ENCODE data around the gene P4HTM. TPM values are rescaled to one million over a fixed set of nuclear protein-coding genes. Genes with fewer than 3 reads are reported as not detected.
"Not testable (repeated sequence)": the region's sequence is repeated elsewhere in the genome, so short reads cannot be mapped to it uniquely, and the experiment has no call there.

Gene P4HTM
- total RNA-seq, 1 donor from 2014 or later: 25.5 TPM

GRCh38 chr3:49005303-49005680, 15.3 kb downstream of the P4HTM start:
- DNase-seq (ENCODE audit: missing footprints) (no peak), ATAC-seq (no peak)
- intact Hi-C loops (cut with DNase I): no loop called here

- no peak for ATAC-seq
- no peak for DNase-seq (ENCODE audit: missing footprints)
- intact Hi-C loops (cut with DNase I): no loop called here
Observed at GRCh38 chr3:49005998-49006397, 16.0 kb downstream of the P4HTM start.

GRCh38 chr3:49006408-49007067, 16.5 kb downstream of the P4HTM start:
- intact Hi-C loops (cut with DNase I): no loop called here
- DNase-seq (ENCODE audit: missing footprints): no peak

GRCh38 chr3:49007068-49007770, 17.2 kb downstream of the P4HTM start, which contains the start of gene WDR6:
Gene WDR6 (plus strand): TSS chr3:49007391. CDS start chr3:49007432, 41 bp downstream.
- intact Hi-C loops (cut with DNase I): no loop called here
- ATAC-seq (peak; percentile 90), DNase-seq (ENCODE audit: missing footprints) (peak; percentile 98)

More at GRCh38 chr3:49006408-49007067, 16.5 kb downstream of the P4HTM start:
- no peak for ATAC-seq

GRCh38 chr3:49007771-49008528, 17.9 kb downstream of the P4HTM start:
- DNase-seq (ENCODE audit: missing footprints): peak; percentile 94
- intact Hi-C loops (cut with DNase I): no loop called here
- peak; percentile 85 for ATAC-seq

GRCh38 chr3:49008627-49009026, 18.6 kb downstream of the P4HTM start:
- DNase-seq (ENCODE audit: missing footprints); intact Hi-C loops (cut with DNase I); ATAC-seq: not testable (repeated sequence)

GRCh38 chr3:49009396-49009795, 19.4 kb downstream of the P4HTM start:
- no peak for ATAC-seq
- intact Hi-C loops (cut with DNase I): no loop called here
- DNase-seq (ENCODE audit: missing footprints): no peak

- DNase-seq (ENCODE audit: missing footprints): no peak
- ATAC-seq: no peak
- intact Hi-C loops (cut with DNase I): no loop called here
Observed at GRCh38 chr3:49012441-49013017, 22.5 kb downstream of the P4HTM start.

- intact Hi-C loops (cut with DNase I): no loop called here
- ATAC-seq (no peak), DNase-seq (ENCODE audit: missing footprints) (no peak)
Observed at GRCh38 chr3:49013113-49013737, 23.2 kb downstream of the P4HTM start.

GRCh38 chr3:49013738-49014660, 24.0 kb downstream of the P4HTM start:
- intact Hi-C loops (cut with DNase I): no loop called here
- DNase-seq (ENCODE audit: missing footprints) (peak; percentile 58), ATAC-seq (no peak)

GRCh38 chr3:49015072-49015471, 25.0 kb downstream of the P4HTM start:
- intact Hi-C loops (cut with DNase I): no loop called here
- ATAC-seq (no peak), DNase-seq (ENCODE audit: missing footprints) (no peak)

- ATAC-seq (no peak), DNase-seq (ENCODE audit: missing footprints) (no peak)
- intact Hi-C loops (cut with DNase I): no loop called here
Observed at GRCh38 chr3:49015765-49016164, 25.7 kb downstream of the P4HTM start.

- no peak for ATAC-seq
- DNase-seq (ENCODE audit: missing footprints): no peak
- intact Hi-C loops (cut with DNase I): no loop called here
Observed at GRCh38 chr3:49016414-49017228, 26.6 kb downstream of the P4HTM start.

- intact Hi-C loops (cut with DNase I): no loop called here
- no peak for DNase-seq (ENCODE audit: missing footprints)
- ATAC-seq: no peak
Observed at GRCh38 chr3:49017229-49017970, 27.4 kb downstream of the P4HTM start.

- intact Hi-C loops (cut with DNase I): no loop called here
- DNase-seq (ENCODE audit: missing footprints) (peak; percentile 84), ATAC-seq (no peak)
Observed at GRCh38 chr3:49017971-49018706, 28.1 kb downstream of the P4HTM start, which contains the start of gene DALRD3. Gene DALRD3 (minus strand): TSS chr3:49018580. CDS start chr3:49018564, 16 bp downstream.

- intact Hi-C loops (cut with DNase I): no loop called here
- DNase-seq (ENCODE audit: missing footprints): no peak
- ATAC-seq: no peak
Observed at GRCh38 chr3:49018707-49019006, 28.6 kb downstream of the P4HTM start.
